Gastroesophageal sphincter (tissue), 4 donors: ENCODE data around the gene BCKDHA. TPM values are rescaled to one million over a fixed set of nuclear protein-coding genes. Genes with fewer than 3 reads are reported as not detected.
"Not testable (repeated sequence)": the region's sequence is repeated elsewhere in the genome, so short reads cannot be mapped to it uniquely, and the experiment has no call there.

Experiments used
- ATAC-seq: fragments of 150-250 bp; one replicate; pipeline ENCODE4 v1.9.1; 2016; ENCODE audit warnings: mild to moderate bottlenecking, moderate library complexity
- H3K27ac ChIP-seq, 4 donors: fragments of 200-600 bp; sonication (generic) in 3 of 4; 1 replicate in 3 of 4; 2 replicates in 1 of 4; pipeline ENCODE4 v1.5.1; 2016 to 2019
- H3K27me3 ChIP-seq: fragments of 200-600 bp; sonication (generic); one replicate; pipeline ENCODE4 v1.5.1; 2019
- H3K36me3 ChIP-seq, 2 donors: fragments of 200-600 bp; sonication (generic); one replicate each; pipeline ENCODE4 v1.5.1; 2019; ENCODE audit warnings: control low read depth in 1 of 2
- H3K4me1 ChIP-seq, 3 donors: fragments of 200-600 bp; sonication (generic); 1 replicate in 2 of 3; 2 replicates in 1 of 3; pipeline ENCODE4 v1.5.1; 2016 to 2019; ENCODE audit warnings: control low read depth in 2 of 3
- H3K4me3 ChIP-seq, 2 donors: fragments of 200-600 bp; sonication (generic); one replicate each; pipeline ENCODE4 v1.5.1; 2019; ENCODE audit warnings: mild to moderate bottlenecking in 1 of 2, moderate library complexity in 1 of 2
- H3K9me3 ChIP-seq, 3 donors: fragments of 200-600 bp; sonication (generic); one replicate each; pipeline ENCODE4 v1.5.1; 2017 to 2019; ENCODE audit warnings: control low read depth in 2 of 3
- EP300 ChIP-seq: sonication (generic); formaldehyde crosslinking; IDR thresholded peaks from one replicate; pipeline ENCODE4 v1.6.1; 2017; ENCODE audit warnings: antibody characterized with exemption, mild to moderate bottlenecking
- POLR2A ChIP-seq, 2 donors: fragments of 450-650 bp; IDR thresholded peaks; one replicate each; pipeline ENCODE4 v1.6.1; 2017; ENCODE audit warnings: antibody characterized with exemption in 2 of 2, mild to moderate bottlenecking in 2 of 2, moderate library complexity in 1 of 2
- POLR2AphosphoS5 ChIP-seq: sonication (generic); formaldehyde crosslinking; IDR thresholded peaks from one replicate; pipeline ENCODE4 v1.6.1; 2017; ENCODE audit warnings: antibody characterized with exemption
- WGBS, 2 donors: methylation state at CpG; one replicate each; pipeline ENCODE4 v1.1.5; 2018; ENCODE audit warnings: low coverage in 1 of 2; 5-methylcytosine and 5-hydroxymethylcytosine counted together
- small RNA-seq, 4 donors: library from RNA; depleted of rRNA; stranded (forward); fragments of <200 nt; gene quantifications; one replicate each; pipeline ENCODE3, GENCODE V24; 2016
- total RNA-seq, 4 donors: library from RNA; depleted of rRNA; stranded (reverse); fragments of >200 nt; gene quantifications; one replicate each; pipeline ENCODE4 v1.1.0, GENCODE V29; 2016
- TF ChIP-seq, protein P1 (sequence below), 4 experiments: fragments of 200-600 bp in 2 of 4; fragments of 450-650 bp in 2 of 4; sonication (generic) in 1 of 4; IDR thresholded peaks; one replicate each; pipeline ENCODE4 v1.5.1; 2017 to 2019; ENCODE audit warnings: antibody characterized with exemption in 4 of 4, mild to moderate bottlenecking in 2 of 4, moderate library complexity in 2 of 4

BCKDHA gene
- total RNA-seq, 4 donors from 2014 or later, result 35.0 to 47.9 (median 38.3) TPM

GRCh38 chr19:41462497-41462896 is 64.9 kb downstream of the BCKDHA start:
- Histone ChIP-seq H3K4me3 (no peak overlapping the region), H3K27ac (no peak overlapping the region), H3K9me3 (peaks cover 0 to 5% (median 0%) of the 10 kb centered on the region in 3 donors), H3K4me1 (no peaks in the 10 kb centered on the region), H3K36me3 (no peaks in the 10 kb centered on the region), H3K27me3 (peaks cover 93% of the 10 kb centered on the region)
- 63 to 64% methylated on average over 5 to 6 of the region's 6 CpGs for WGBS, 2 donors
- TF ChIP-seq EP300 (no peak), POLR2A (IDR thresholded peaks at IDR 0.05) (no peak), POLR2AphosphoS5 (no peak)
- TF ChIP-seq, protein P1, sequence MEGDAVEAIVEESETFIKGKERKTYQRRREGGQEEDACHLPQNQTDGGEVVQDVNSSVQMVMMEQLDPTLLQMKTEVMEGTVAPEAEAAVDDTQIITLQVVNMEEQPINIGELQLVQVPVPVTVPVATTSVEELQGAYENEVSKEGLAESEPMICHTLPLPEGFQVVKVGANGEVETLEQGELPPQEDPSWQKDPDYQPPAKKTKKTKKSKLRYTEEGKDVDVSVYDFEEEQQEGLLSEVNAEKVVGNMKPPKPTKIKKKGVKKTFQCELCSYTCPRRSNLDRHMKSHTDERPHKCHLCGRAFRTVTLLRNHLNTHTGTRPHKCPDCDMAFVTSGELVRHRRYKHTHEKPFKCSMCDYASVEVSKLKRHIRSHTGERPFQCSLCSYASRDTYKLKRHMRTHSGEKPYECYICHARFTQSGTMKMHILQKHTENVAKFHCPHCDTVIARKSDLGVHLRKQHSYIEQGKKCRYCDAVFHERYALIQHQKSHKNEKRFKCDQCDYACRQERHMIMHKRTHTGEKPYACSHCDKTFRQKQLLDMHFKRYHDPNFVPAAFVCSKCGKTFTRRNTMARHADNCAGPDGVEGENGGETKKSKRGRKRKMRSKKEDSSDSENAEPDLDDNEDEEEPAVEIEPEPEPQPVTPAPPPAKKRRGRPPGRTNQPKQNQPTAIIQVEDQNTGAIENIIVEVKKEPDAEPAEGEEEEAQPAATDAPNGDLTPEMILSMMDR (IDR thresholded peaks at IDR 0.05), result no peak
- no peak for ATAC-seq

DNA sequence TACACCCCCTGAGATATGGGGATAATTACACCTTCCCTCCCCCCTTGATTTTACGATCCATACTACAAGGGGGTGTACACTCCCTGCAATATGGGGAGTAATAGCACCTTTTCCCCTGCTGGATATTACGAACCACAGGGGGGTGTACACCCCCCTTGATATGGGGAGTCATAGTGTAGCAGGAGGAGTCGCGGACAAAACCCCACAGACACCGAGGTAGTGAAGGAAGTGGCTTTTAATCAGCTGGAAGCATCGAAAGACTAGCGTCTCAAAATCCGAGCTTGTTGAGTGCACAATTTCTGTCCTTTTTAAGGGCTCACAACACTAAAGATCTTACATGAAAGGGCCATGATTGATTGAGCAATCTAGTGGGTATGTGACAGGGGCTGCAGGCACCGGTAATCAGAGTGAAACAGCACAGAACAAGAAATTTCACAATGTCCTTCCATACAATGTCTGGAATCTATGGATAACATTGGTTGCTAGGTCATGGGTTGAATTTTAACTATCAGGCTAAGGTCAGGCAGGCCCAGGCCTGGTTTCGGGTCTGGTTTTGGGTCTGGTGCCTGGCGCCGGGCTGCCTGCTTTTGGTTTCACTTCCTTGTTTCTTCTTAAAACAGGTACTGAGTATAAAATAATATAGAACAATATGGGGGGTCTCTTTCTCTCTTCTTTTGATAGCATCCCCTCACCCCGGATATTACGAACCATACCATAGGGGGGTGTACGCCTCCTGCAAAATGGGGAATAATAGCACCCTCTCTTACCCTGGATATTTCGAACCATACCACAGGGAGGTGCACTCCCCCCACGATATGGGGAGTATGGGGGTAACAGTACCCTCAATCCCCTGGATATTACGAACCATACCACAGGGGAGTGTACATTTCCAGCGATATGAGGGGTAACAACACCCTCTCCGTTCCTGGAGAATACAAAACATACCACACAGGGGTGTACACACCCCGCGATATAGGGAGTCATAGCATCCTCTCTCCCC is 65.9 kb downstream of the BCKDHA start:
- not testable (repeated sequence) for H3K27ac ChIP-seq, H3K4me1 ChIP-seq, H3K36me3 ChIP-seq, ATAC-seq, H3K4me3 ChIP-seq, H3K9me3 ChIP-seq
- 71 to 83% methylated on average over 16 to 22 of the region's 22 CpGs for WGBS, 2 donors
- peaks cover 93% of the 10 kb centered on the region for H3K27me3 ChIP-seq

Small RNA genes lying within 50 kb of the gene (small RNA-seq; reads per million reads assigned to genes)
- 0 reads per million in 4 donors for gene RF00017

Other genes with a start within 250 kb of the BCKDHA start
- gene CYP2S1, start 204.6 kb upstream of the BCKDHA start, total RNA-seq, result 1 to 10 TPM in 3 of 4 donors, not detected in 1; 1.1 to 2.1 (median 1.2) TPM
- gene AXL, start 178.6 kb upstream of the BCKDHA start, total RNA-seq, result 100 to 1,000 TPM; 129 to 232 (median 166) TPM
- 100 to 1,000 TPM; 142 to 204 (median 160) TPM for gene HNRNPUL1, start 133.4 kb upstream of the BCKDHA start, total RNA-seq
- 10 to 100 TPM; 11.6 to 18.9 (median 15.9) TPM for gene CCDC97, start 87.6 kb upstream of the BCKDHA start, total RNA-seq
- 10 to 100 TPM; 12.9 to 39.3 (median 22.1) TPM for gene TGFB1, start 43.9 kb upstream of the BCKDHA start, total RNA-seq
- gene B9D2, start 33.7 kb upstream of the BCKDHA start, total RNA-seq, result 10 to 100 TPM in 1 of 4 donors, 1 to 10 TPM in 3; 5.2 to 10.1 (median 6.7) TPM
- gene TMEM91, start 21.3 kb upstream of the BCKDHA start, total RNA-seq, result 10 to 100 TPM in 2 of 4 donors, 1 to 10 TPM in 2; 7.9 to 17.5 (median 13.3) TPM
- 10 to 100 TPM; 11.4 to 16.0 (median 14.2) TPM for gene EXOSC5, start 459 bp upstream of the BCKDHA start, total RNA-seq
- gene B3GNT8, start 29.6 kb downstream of the BCKDHA start, total RNA-seq, result 1 to 10 TPM; 1.9 to 6.1 (median 2.7) TPM
- 10 to 100 TPM; 37.6 to 67.0 (median 51.4) TPM for gene DMAC2, start 42.1 kb downstream of the BCKDHA start, total RNA-seq
- not detected for gene ERICH4, start 45.3 kb downstream of the BCKDHA start, total RNA-seq
- 1 to 10 TPM in 1 of 4 donors, not detected in 3; 4.3 TPM for gene CEACAM21, start 178.3 kb downstream of the BCKDHA start, total RNA-seq
- gene CEACAM4, start 229.3 kb downstream of the BCKDHA start, total RNA-seq, result 1 to 10 TPM in 1 of 4 donors, under 1 TPM in 2, not detected in 1; 0.52 to 2.6 (median 0.93) TPM